DND-41 (cell line): ENCODE results near the gene FAM89A.
"Not testable (repeated sequence)": the region's sequence is repeated elsewhere in the genome, so short reads cannot be mapped to it uniquely, and the experiment has no call there.

Experiments used
- ATAC-seq: fragments of 200-7000 bp; cut with Tn5 transposase; 3 replicates; pipeline ENCODE4 v1.9.1; 2021; ENCODE audit warnings: low read depth; ENCODE audit not compliant: insufficient read depth
- DNase-seq: peaks from one replicate; pipeline ENCODE4 v3.0.0-alpha.2; 2020
- H2AFZ ChIP-seq: 2 replicates; pipeline ENCODE4 v1.6.0; 2012; ENCODE audit warnings: low read depth, low read length
- H3K27ac ChIP-seq: 2 replicates; pipeline ENCODE4 v1.5.1; 2012; ENCODE audit warnings: low read length, inconsistent platforms
- H3K27me3 ChIP-seq: fragments of 200-600 bp; sonication (generic); 2 replicates; pipeline ENCODE4 v1.6.0; 2012; ENCODE audit warnings: low read length, mild to moderate bottlenecking, inconsistent platforms; ENCODE audit not compliant: insufficient read depth, poor library complexity
- H3K36me3 ChIP-seq: 2 replicates; pipeline ENCODE4 v1.5.1; 2012; ENCODE audit warnings: low read length, inconsistent platforms; ENCODE audit not compliant: insufficient read depth
- H3K4me1 ChIP-seq: 2 replicates; pipeline ENCODE4 v1.5.1; 2012; ENCODE audit warnings: mild to moderate bottlenecking, low read length; ENCODE audit not compliant: insufficient read depth
- H3K4me2 ChIP-seq: 2 replicates; pipeline ENCODE4 v1.6.0; 2012; ENCODE audit warnings: mild to moderate bottlenecking, moderate library complexity, low read length, inconsistent platforms; ENCODE audit not compliant: insufficient read depth
- H3K4me3 ChIP-seq, 2 experiments: fragments of 200-600 bp in 1 of 2; shearing (Covaris generic) in 1 of 2; 2 replicates each; pipeline ENCODE4 v1.5.1; 2012 to 2016; ENCODE audit warnings: inconsistent platforms in 2 of 2, low read length in 2 of 2, mild to moderate bottlenecking in 2 of 2, low read depth in 1 of 2, moderate library complexity in 1 of 2
- H3K79me2 ChIP-seq: 2 replicates; pipeline ENCODE4 v1.6.0; 2012; ENCODE audit warnings: low read length, inconsistent platforms; ENCODE audit not compliant: insufficient read depth
- H3K9ac ChIP-seq: 2 replicates; pipeline ENCODE4 v1.6.0; 2012; ENCODE audit warnings: low read depth, mild to moderate bottlenecking, inconsistent platforms, low read length, moderate library complexity
- H3K9me3 ChIP-seq: 2 replicates; pipeline ENCODE4 v1.5.1; 2012; ENCODE audit warnings: low read length, moderate library complexity, mild to moderate bottlenecking, inconsistent platforms; ENCODE audit not compliant: insufficient read depth, severe bottlenecking
- H4K20me1 ChIP-seq: 2 replicates; pipeline ENCODE4 v1.6.0; 2012; ENCODE audit warnings: low read length; ENCODE audit not compliant: insufficient read depth
- CTCF ChIP-seq: IDR thresholded peaks from 2 replicates; pipeline ENCODE4 v1.5.1; 2012; ENCODE audit warnings: borderline replicate concordance, low read length, moderate library complexity, mild to moderate bottlenecking; ENCODE audit not compliant: poor library complexity, severe bottlenecking; ENCODE audit errors: extremely low read depth
- EZH2 ChIP-seq: IDR thresholded peaks from 3 replicates; pipeline ENCODE4 v1.6.1; 2012; ENCODE audit warnings: borderline replicate concordance, low read depth, mild to moderate bottlenecking, moderate library complexity, low read length, inconsistent platforms; ENCODE audit not compliant: severe bottlenecking

The FAM89A gene

DNA sequence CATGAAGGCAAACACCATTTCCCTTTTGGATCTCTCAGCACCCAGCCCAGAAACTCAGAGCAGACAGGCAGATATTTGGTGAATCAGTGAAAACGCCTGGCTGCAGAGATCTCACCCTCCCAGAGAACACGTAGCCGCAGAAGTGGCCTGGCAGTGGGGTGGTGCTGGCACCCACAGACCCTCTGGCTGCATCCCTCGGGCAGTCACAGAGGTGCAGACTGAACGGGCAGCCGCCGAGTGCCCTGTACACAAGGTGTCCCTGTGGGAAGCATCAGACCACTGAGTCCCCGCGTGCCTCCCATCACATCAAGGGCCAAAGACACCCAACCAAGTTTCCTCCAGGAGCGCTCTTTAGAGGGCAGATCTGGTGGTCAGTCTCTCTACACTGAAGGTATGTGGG, 12.1 kb downstream of the FAM89A start:
- H3K4me2 ChIP-seq, result no peak overlapping the region
- no peak overlapping the region for H3K9ac ChIP-seq
- TF ChIP-seq EZH2 (no peak), CTCF (no peak)

GRCh38 chr1:231027136-231027925, 12.7 kb downstream of the FAM89A start:
- H3K4me3 ChIP-seq, result no peak overlapping the region
- H3K36me3 ChIP-seq, result no peaks in the 10 kb centered on the region
- no peaks in the 10 kb centered on the region for H3K79me2 ChIP-seq
- H4K20me1 ChIP-seq, result no peaks in the 10 kb centered on the region
- H3K9ac ChIP-seq, result no peak overlapping the region
- no peak for DNase-seq
- H3K9me3 ChIP-seq, result no peaks in the 10 kb centered on the region
- H3K4me1 ChIP-seq, result no peaks in the 10 kb centered on the region
- ATAC-seq, result no peak
- H2AFZ ChIP-seq, result no peak overlapping the region
- H3K4me2 ChIP-seq, result no peak overlapping the region
- no peaks in the 10 kb centered on the region for H3K27me3 ChIP-seq
- no peak overlapping the region for H3K27ac ChIP-seq
- TF ChIP-seq EZH2 (no peak), CTCF (no peak)

More for the DNA sequence above, 12.1 kb downstream of the FAM89A start:
- H2AFZ ChIP-seq, result no peak overlapping the region
- H3K36me3 ChIP-seq, result no peaks in the 10 kb centered on the region
- H3K27ac ChIP-seq, result no peak overlapping the region
- no peaks in the 10 kb centered on the region for H3K79me2 ChIP-seq
- H3K4me3 ChIP-seq, result no peak overlapping the region
- ATAC-seq, result no peak
- H3K27me3 ChIP-seq, result no peaks in the 10 kb centered on the region
- DNase-seq, result no peak
- H3K9me3 ChIP-seq, result no peaks in the 10 kb centered on the region
- H4K20me1 ChIP-seq, result no peaks in the 10 kb centered on the region
- H3K4me1 ChIP-seq, result no peaks in the 10 kb centered on the region

- Histone ChIP-seq H3K4me3 (no peak overlapping the region), H3K27me3 (no peaks in the 10 kb centered on the region), H3K4me1 (no peaks in the 10 kb centered on the region), H3K9me3 (no peaks in the 10 kb centered on the region), H3K9ac (no peak overlapping the region), H3K36me3 (no peaks in the 10 kb centered on the region), H3K4me2 (no peak overlapping the region), H2AFZ (no peak overlapping the region), H3K79me2 (no peaks in the 10 kb centered on the region), H3K27ac (no peak overlapping the region), H4K20me1 (no peaks in the 10 kb centered on the region)
- DNase-seq, result no peak
- ATAC-seq, result no peak
- TF ChIP-seq CTCF (no peak), EZH2 (no peak)
Observed at GRCh38 chr1:231026576-231026975, 13.5 kb downstream of the FAM89A start.

GRCh38 chr1:231023150-231023549, 16.9 kb downstream of the FAM89A start:
- H3K27ac ChIP-seq, result no peak overlapping the region
- H4K20me1 ChIP-seq, result no peaks in the 10 kb centered on the region
- TF ChIP-seq EZH2 (no peak), CTCF (no peak)
- no peaks in the 10 kb centered on the region for H3K36me3 ChIP-seq
- ATAC-seq, result no peak
- H2AFZ ChIP-seq, result no peak overlapping the region
- H3K9ac ChIP-seq, result no peak overlapping the region
- no peaks in the 10 kb centered on the region for H3K79me2 ChIP-seq
- no peak for DNase-seq
- H3K4me3 ChIP-seq, result no peak overlapping the region
- H3K9me3 ChIP-seq, result no peaks in the 10 kb centered on the region
- H3K27me3 ChIP-seq, result no peaks in the 10 kb centered on the region
- no peaks in the 10 kb centered on the region for H3K4me1 ChIP-seq
- no peak overlapping the region for H3K4me2 ChIP-seq

DNA sequence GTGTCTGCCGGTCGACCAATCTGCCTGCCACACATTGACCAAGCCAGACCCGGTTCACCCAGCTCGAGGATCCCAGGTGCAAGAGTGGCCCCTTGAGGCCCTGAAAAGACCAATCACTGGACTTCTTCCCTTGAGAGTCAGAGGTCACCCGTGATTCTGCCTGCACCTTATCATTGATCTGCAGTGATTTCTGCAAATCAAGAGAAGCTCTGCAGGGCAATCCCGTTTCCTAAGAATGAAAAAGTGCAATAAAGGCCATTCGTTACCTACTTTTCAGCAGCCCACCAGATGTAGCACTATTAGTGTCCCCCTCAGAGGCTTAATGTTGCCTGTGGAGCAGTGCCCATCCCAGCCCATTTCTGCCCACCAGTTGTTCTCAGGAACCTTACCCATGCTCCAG, 17.5 kb downstream of the FAM89A start:
- not testable (repeated sequence) for H3K36me3 ChIP-seq, H3K4me3 ChIP-seq, H3K27me3 ChIP-seq, H3K4me2 ChIP-seq, H2AFZ ChIP-seq, H3K79me2 ChIP-seq, H3K9ac ChIP-seq, H3K27ac ChIP-seq, H3K4me1 ChIP-seq, ATAC-seq, DNase-seq, H3K9me3 ChIP-seq, H4K20me1 ChIP-seq
